ENCODE results near the gene TNFRSF25.
"Not testable (repeated sequence)": the region's sequence is repeated elsewhere in the genome, so short reads cannot be mapped to it uniquely, and the experiment has no call there.

Gene TNFRSF25

GRCh38 chr1:6454856-6455751 is 10.9 kb downstream of the TNFRSF25 start:
- ChIA-PET CTCF (interaction anchor here (0.6 to 1.5 kb wide), 5 partner anchors 12 to 193 kb away, joined by 3 to 5 read pairs (median 5); partner anchors contain the start of genes NOL9 and TAS1R1), POLR2A (no interaction called here)
- no peak for TF ChIP-seq CTCF (IDR thresholded peaks at IDR 0.05; ENCODE audit: insufficient read depth, low read length, missing control alignments)
- no peak overlapping the region for H3K4me3 ChIP-seq (ENCODE audit: low read depth, low read length)
- DNase-seq (ENCODE audit: low read depth, low spot score) = no peak

GRCh38 chr1:6453895-6454855 is 11.8 kb downstream of the TNFRSF25 start:
- CTCF ChIA-PET = interaction anchor here (0.6 to 1.5 kb wide), 7 partner anchors 12 to 207 kb away, joined by 3 to 5 read pairs (median 5); partner anchors contain the start of genes NOL9 and TAS1R1
- DNase-seq (ENCODE audit: low read depth, low spot score); POLR2A ChIA-PET; H3K4me3 ChIP-seq (ENCODE audit: low read depth, low read length): not testable (repeated sequence)

GRCh38 chr1:6450943-6451373 is 15.0 kb downstream of the TNFRSF25 start:
- no peak for TF ChIP-seq CTCF (IDR thresholded peaks at IDR 0.05; ENCODE audit: insufficient read depth, low read length, missing control alignments)
- CTCF ChIA-PET = interaction anchor here (1.4 to 5.4 kb wide), 3 partner anchors 12 to 36 kb away, joined by 3 to 38 read pairs (median 4); no protein-coding TSS in a partner anchor
- DNase-seq (ENCODE audit: low read depth, low spot score) = no peak
- POLR2A ChIA-PET = no interaction called here
- H3K4me3 ChIP-seq (ENCODE audit: low read depth, low read length) = no peak overlapping the region

GRCh38 chr1:6450486-6450885 is 15.5 kb downstream of the TNFRSF25 start:
- CTCF ChIA-PET = interaction anchor here (1.4 to 5.4 kb wide), 2 partner anchors 11 to 27 kb away, joined by 4 to 38 read pairs; no protein-coding TSS in a partner anchor
- H3K4me3 ChIP-seq (ENCODE audit: low read depth, low read length); DNase-seq (ENCODE audit: low read depth, low spot score); POLR2A ChIA-PET: not testable (repeated sequence)

GRCh38 chr1:6450005-6450450 is 15.9 kb downstream of the TNFRSF25 start:
- no peak overlapping the region for H3K4me3 ChIP-seq (ENCODE audit: low read depth, low read length)
- TF ChIP-seq CTCF (IDR thresholded peaks at IDR 0.05; ENCODE audit: insufficient read depth, low read length, missing control alignments) = no peak
- CTCF ChIA-PET = interaction anchor here (0.8 to 5.4 kb wide), 5 partner anchors 11 to 40 kb away, joined by 3 to 38 read pairs (median 4); partner anchors contain the start of gene PLEKHG5
- POLR2A ChIA-PET = no interaction called here
- no peak for DNase-seq (ENCODE audit: low read depth, low spot score)

- DNase-seq (ENCODE audit: low read depth, low spot score) = no peak
- peak; percentile 30 for TF ChIP-seq CTCF (IDR thresholded peaks at IDR 0.05; ENCODE audit: insufficient read depth, low read length, missing control alignments)
- ChIA-PET CTCF (interaction anchor here (0.8 to 5.4 kb wide), 8 partner anchors 10 to 86 kb away, joined by 3 to 38 read pairs (median 4); partner anchors contain the start of gene PLEKHG5), POLR2A (no interaction called here)
- H3K4me3 ChIP-seq (ENCODE audit: low read depth, low read length) = no peak overlapping the region
Measured at GRCh38 chr1:6448749-6449631, 17.0 kb downstream of the TNFRSF25 start.

All from AG04449 (cell line).